ENCODE data around the gene MOGAT2. TPM values are rescaled to one million over a fixed set of nuclear protein-coding genes. Genes with fewer than 3 reads are reported as not detected.

The MOGAT2 gene
- total and polyA plus RNA-seq, 2 of the 13 experiments (the other 11 are each of a cell fraction or from before 2014, with no cell fraction given): 27.2 to 27.8 TPM

- peak; percentile 72; the same call in 1 of the 2 replicates for TF ChIP-seq THRA (CRISPR knock-in tag; IDR thresholded peaks at IDR 0.05; ENCODE audit: borderline replicate concordance)
- 0 out of 2 replicates have a peak, but pooled peaks have one; percentile 31 for TF ChIP-seq ZKSCAN8 (CRISPR knock-in tag; IDR thresholded peaks at IDR 0.05; ENCODE audit: borderline replicate concordance)
- no peak for TF ChIP-seq KDM4B (CRISPR knock-in tag; IDR thresholded peaks at IDR 0.05)
- TF ChIP-seq ONECUT2 (CRISPR knock-in tag; IDR thresholded peaks at IDR 0.05): 0 out of 2 replicates have a peak, but pooled peaks have one; percentile 25
- TF ChIP-seq GLI4 (CRISPR knock-in tag; IDR thresholded peaks at IDR 0.05; ENCODE audit: borderline replicate concordance): no peak
- TF ChIP-seq IKZF4 (CRISPR knock-in tag; IDR thresholded peaks at IDR 0.05; ENCODE audit: borderline replicate concordance, low read depth, not compliant biosample characterization): no peak
- TF ChIP-seq ZNF749 (CRISPR knock-in tag; IDR thresholded peaks at IDR 0.05; ENCODE audit: borderline replicate concordance): no peak
- no peak for TF ChIP-seq ZNF496 (CRISPR knock-in tag; IDR thresholded peaks at IDR 0.05; ENCODE audit: insufficient replicate concordance)
- TF ChIP-seq ZSCAN25 (CRISPR knock-in tag; IDR thresholded peaks at IDR 0.05): peak; percentile 95
- peak; percentile 71; the same call in 1 of the 2 replicates for TF ChIP-seq FOXO1 (CRISPR knock-in tag; IDR thresholded peaks at IDR 0.05)
- no peak for TF ChIP-seq ATM (IDR thresholded peaks at IDR 0.05; ENCODE audit: borderline replicate concordance)
- TF ChIP-seq NKX3-1 (CRISPR knock-in tag; IDR thresholded peaks at IDR 0.05): no peak
- TF ChIP-seq AGO2 (optimal IDR thresholded peaks at IDR 0.05; ENCODE audit: low read depth, low read length): no peak
- TF ChIP-seq HIC2 (CRISPR knock-in tag; IDR thresholded peaks at IDR 0.05; ENCODE audit: low read depth): no peak
- TF ChIP-seq ARID4A (CRISPR knock-in tag; IDR thresholded peaks at IDR 0.05; ENCODE audit: borderline replicate concordance): peak; percentile 54; the same call in 1 of the 2 replicates
- TF ChIP-seq PPARG (CRISPR knock-in tag; conservative IDR thresholded peaks at IDR 0.05): peak; percentile 42; the same call in 1 of the 2 replicates
- TF ChIP-seq ZNF558 (CRISPR knock-in tag; IDR thresholded peaks at IDR 0.05; ENCODE audit: borderline replicate concordance): no peak
- TF ChIP-seq SP5 (CRISPR knock-in tag; IDR thresholded peaks at IDR 0.05; ENCODE audit: borderline replicate concordance, low read depth): peak; percentile 48; the same call in 1 of the 2 replicates
- TF ChIP-seq SIN3B (IDR thresholded peaks at IDR 0.05; ENCODE audit: low read length): no peak
- TF ChIP-seq YEATS4 (CRISPR knock-in tag; IDR thresholded peaks at IDR 0.05; ENCODE audit: borderline replicate concordance): no peak
- no peak for TF ChIP-seq HOMEZ (CRISPR knock-in tag; IDR thresholded peaks at IDR 0.05; ENCODE audit: low read depth)
- no peak for TF ChIP-seq CBX1 (IDR thresholded peaks at IDR 0.05; ENCODE audit: low read depth)
Measured at GRCh38 chr11:75762885-75763284, 45.2 kb downstream of the MOGAT2 start (continued).
